GM20431 (cell line): Measurements from ENCODE around the gene MYO1H.
"Not testable (repeated sequence)": the region's sequence is repeated elsewhere in the genome, so short reads cannot be mapped to it uniquely, and the experiment has no call there.

ENCODE experiments used
- in situ Hi-C: fragments of 300-500 bp; cut with MseI, MboI; formaldehyde crosslinking; loops from one replicate; pipeline ENCODE4 v1.15.0; 2020; ENCODE audit warnings: low sequenced_read_pairs; ENCODE audit not compliant: unreplicated experiment

MYO1H gene

GRCh38 chr12:109462868-109463692 lies 115.4 kb downstream of the MYO1H start:
- in situ Hi-C loops: no loop called here

- in situ Hi-C loops: no loop called here
Measured at GRCh38 chr12:109463756-109464155, 116.1 kb downstream of the MYO1H start.

GRCh38 chr12:109464642-109465351 lies 117.1 kb downstream of the MYO1H start:
- in situ Hi-C loops: no loop called here

GRCh38 chr12:109466305-109466704 lies 118.6 kb downstream of the MYO1H start:
- in situ Hi-C loops: no loop called here

GRCh38 chr12:109466821-109467220 lies 119.1 kb downstream of the MYO1H start:
- in situ Hi-C loops: no loop called here

- in situ Hi-C loops: no loop called here
Measured at GRCh38 chr12:109467978-109468676, 120.4 kb downstream of the MYO1H start.

GRCh38 chr12:109469517-109469916 lies 121.8 kb downstream of the MYO1H start:
- in situ Hi-C loops: no loop called here

GRCh38 chr12:109473006-109473405 lies 125.3 kb downstream of the MYO1H start:
- in situ Hi-C loops: no loop called here

GRCh38 chr12:109473526-109474270 lies 126.0 kb downstream of the MYO1H start:
- in situ Hi-C loops: not testable (repeated sequence)

- in situ Hi-C loops: no loop called here
Measured at GRCh38 chr12:109475121-109475520, 127.4 kb downstream of the MYO1H start.

GRCh38 chr12:109475993-109476806 lies 128.5 kb downstream of the MYO1H start:
- in situ Hi-C loops: no loop called here

- in situ Hi-C loops: no loop called here
Measured at GRCh38 chr12:109476807-109477184, 129.1 kb downstream of the MYO1H start.

GRCh38 chr12:109477185-109477962 lies 129.7 kb downstream of the MYO1H start, which contains the start of the genes KCTD10 and UBE3B:
TSS of gene KCTD10 (minus strand) at chr12:109477300. CDS start at chr12:109477262, 38 bp downstream.
TSS of gene UBE3B (plus strand) at chr12:109477634. CDS start at chr12:109483552, 5,918 bp downstream.
- in situ Hi-C loops: no loop called here

- in situ Hi-C loops: no loop called here
Measured at GRCh38 chr12:109477963-109478315, 130.2 kb downstream of the MYO1H start.

- in situ Hi-C loops: no loop called here
Measured at GRCh38 chr12:109479761-109480160, 132.1 kb downstream of the MYO1H start.

- in situ Hi-C loops: no loop called here
Measured at GRCh38 chr12:109480356-109480755, 132.7 kb downstream of the MYO1H start.

- in situ Hi-C loops: no loop called here
Measured at GRCh38 chr12:109481863-109482262, 134.2 kb downstream of the MYO1H start.

GRCh38 chr12:109482491-109482890 lies 134.8 kb downstream of the MYO1H start:
- in situ Hi-C loops: no loop called here
